ENCODE results near the gene ZSCAN5C.
"Not testable (repeated sequence)": the region's sequence is repeated elsewhere in the genome, so short reads cannot be mapped to it uniquely, and the experiment has no call there.

The ZSCAN5C gene

DNA sequence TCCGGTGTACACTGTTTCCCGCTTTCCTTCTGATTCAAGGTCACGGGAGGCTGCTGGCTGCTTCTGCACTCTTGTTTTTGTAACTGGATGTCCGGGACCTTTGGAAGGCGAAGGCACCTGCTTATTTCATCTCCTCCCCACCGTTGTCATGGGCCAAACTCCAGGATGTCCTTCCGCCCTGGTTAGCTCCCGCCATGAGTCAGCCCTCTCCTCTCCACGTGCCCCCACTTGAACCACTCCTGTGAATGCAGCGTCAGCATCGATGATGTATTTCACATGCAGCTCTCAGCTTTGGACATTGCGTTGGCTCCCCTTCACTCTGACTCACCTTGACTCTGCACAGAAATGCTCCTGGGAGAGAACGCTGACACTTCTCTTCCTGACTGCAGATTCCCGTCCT lies 31.8 kb upstream of the ZSCAN5C start:
- DNase-seq (ENCODE audit: low read depth in 1 of 2, low spot score in 1 of 2) = no peak
- in situ Hi-C loops (cut with HindIII; ENCODE audit: low pct_unique_long_range_greater_than_20kb, low sequenced_read_pairs) = no loop called here
- TF ChIP-seq JUND (IDR thresholded peaks at IDR 0.05; ENCODE audit: low read depth) = no peak

DNA sequence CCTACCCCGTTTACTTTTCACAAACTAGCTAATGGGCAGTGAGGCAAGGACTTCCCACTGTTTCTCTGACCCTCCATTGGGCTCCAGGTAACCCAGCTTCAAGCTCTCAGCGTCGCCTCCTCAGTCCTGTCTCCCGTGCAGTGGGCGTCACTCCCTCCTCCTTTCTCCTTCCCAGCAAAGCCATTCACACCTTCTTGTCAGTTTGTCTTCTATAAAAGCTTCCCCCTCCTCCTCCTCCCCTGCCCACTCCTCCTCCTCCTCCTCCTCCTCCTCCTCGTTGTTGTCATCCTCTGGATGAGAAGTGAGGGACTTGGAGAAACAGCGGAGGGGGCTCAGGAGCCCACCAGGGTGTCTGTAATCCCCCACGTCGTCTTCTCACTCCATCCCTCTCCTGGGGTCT lies 28.0 kb upstream of the ZSCAN5C start:
- in situ Hi-C loops (cut with HindIII; ENCODE audit: low pct_unique_long_range_greater_than_20kb, low sequenced_read_pairs) = no loop called here
- TF ChIP-seq JUND (IDR thresholded peaks at IDR 0.05; ENCODE audit: low read depth) = no peak

DNA sequence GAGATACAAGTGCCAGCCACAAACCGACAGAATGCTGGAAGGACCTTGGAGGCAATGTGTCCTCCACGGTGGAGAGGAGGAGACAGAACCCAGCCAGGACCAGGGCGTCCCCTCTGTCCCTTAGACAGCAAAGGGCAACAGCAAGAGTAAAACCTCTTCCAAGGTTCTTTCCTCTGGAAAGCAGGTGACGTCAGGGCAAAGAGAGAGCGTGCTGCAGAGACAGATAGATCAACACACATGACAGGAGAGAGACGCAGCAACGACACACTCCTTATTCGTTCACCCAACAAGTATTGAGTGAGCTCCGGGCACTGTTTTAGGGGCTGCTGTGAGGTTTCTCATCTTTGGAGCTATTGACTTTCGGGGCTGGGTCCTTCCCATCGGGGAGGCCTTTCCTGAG lies 27.5 kb upstream of the ZSCAN5C start:
- no peak for TF ChIP-seq JUND (IDR thresholded peaks at IDR 0.05; ENCODE audit: low read depth)
- DNase-seq (ENCODE audit: low read depth in 1 of 2, low spot score in 1 of 2) = no peak
- in situ Hi-C loops (cut with HindIII; ENCODE audit: low pct_unique_long_range_greater_than_20kb, low sequenced_read_pairs) = no loop called here

More for the DNA sequence above, 28.0 kb upstream of the ZSCAN5C start:
- DNase-seq (ENCODE audit: low read depth in 1 of 2, low spot score in 1 of 2) = no peak

DNA sequence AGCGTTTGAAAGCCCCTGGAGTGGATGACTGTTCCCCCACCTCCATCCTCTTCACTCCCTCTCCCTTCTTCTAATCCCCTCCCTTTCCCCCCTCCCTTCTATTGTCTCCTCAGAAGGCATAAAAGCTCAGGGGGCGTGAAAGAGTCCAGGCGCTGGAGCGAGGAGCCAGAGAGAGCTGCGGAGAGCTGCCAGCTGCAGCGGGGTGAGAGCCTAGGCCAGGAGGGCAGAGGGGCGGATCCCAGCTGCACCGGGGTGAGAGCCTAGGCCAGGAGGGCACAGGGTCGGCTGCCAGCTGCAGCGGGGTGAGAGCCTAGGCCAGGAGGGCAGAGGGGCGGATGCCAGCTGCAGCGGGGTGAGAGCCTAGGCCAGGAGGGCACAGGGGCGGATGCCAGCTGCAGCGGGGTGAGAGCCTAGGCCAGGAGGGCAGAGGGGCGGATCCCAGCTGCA lies 26.2 kb upstream of the ZSCAN5C start, which contains the start of gene GALP:
Gene GALP, plus strand, starts transcription at position 148 of the 447 bp plus-strand sequence. CDS start 1,101 bp downstream, outside the sequence.
- in situ Hi-C loops (cut with HindIII; ENCODE audit: low pct_unique_long_range_greater_than_20kb, low sequenced_read_pairs); DNase-seq (ENCODE audit: low read depth in 1 of 2, low spot score in 1 of 2): not testable (repeated sequence)

GRCh38 chr19:56176310-56176709 lies 25.8 kb upstream of the ZSCAN5C start:
- DNase-seq (ENCODE audit: low read depth in 1 of 2, low spot score in 1 of 2); in situ Hi-C loops (cut with HindIII; ENCODE audit: low pct_unique_long_range_greater_than_20kb, low sequenced_read_pairs): not testable (repeated sequence)

DNA sequence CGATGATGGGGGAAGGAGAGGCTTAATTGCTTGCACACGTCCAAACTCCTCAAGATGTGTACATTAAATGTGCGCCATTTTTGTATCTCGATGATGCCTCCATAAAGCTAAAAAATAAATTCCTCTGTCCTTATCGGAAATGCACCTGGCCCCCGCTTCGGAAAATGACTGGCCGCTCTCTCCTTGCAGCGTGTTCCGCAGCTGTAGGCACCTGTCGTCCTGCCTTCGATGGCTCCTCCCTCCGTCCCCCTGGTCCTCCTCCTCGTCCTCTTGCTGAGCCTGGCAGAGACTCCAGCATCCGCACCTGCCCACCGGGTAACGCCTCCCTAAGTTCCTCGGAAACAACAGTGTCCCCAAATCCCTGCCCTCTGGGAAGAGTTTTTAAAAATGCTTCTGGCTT lies 25.2 kb upstream of the ZSCAN5C start:
- no peak for TF ChIP-seq JUND (IDR thresholded peaks at IDR 0.05; ENCODE audit: low read depth)

GRCh38 chr19:56177564-56178243 lies 24.4 kb upstream of the ZSCAN5C start:
- DNase-seq (ENCODE audit: low read depth in 1 of 2, low spot score in 1 of 2) = no peak

More for the DNA sequence above, 25.2 kb upstream of the ZSCAN5C start:
- no peak for DNase-seq (ENCODE audit: low read depth in 1 of 2, low spot score in 1 of 2)
- in situ Hi-C loops (cut with HindIII; ENCODE audit: low pct_unique_long_range_greater_than_20kb, low sequenced_read_pairs) = no loop called here

DNA sequence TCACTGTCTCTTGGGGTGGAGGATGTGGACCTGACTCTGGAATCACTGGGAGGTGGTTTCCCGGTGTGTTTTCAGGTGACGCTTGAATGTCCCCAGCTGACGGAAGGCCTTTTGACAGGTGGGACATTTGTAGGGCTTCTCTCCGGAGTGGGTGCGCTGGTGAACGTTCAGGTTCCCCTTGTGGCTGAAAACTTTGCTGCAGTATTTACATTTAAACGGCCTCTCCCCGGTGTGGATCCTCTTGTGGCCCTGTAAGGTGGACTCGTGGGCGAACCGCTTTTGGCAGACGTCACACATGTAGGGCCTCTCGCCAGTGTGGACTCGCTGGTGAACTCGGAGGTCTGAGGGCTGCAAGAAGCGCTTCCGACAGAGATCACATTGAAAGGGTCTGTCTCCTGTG lies 12.3 kb upstream of the ZSCAN5C start:
- DNase-seq (ENCODE audit: low read depth in 1 of 2, low spot score in 1 of 2) = no peak
- in situ Hi-C loops (cut with HindIII; ENCODE audit: low pct_unique_long_range_greater_than_20kb, low sequenced_read_pairs) = no loop called here
- no peak for TF ChIP-seq JUND (IDR thresholded peaks at IDR 0.05; ENCODE audit: low read depth)

More at GRCh38 chr19:56177564-56178243, 24.4 kb upstream of the ZSCAN5C start:
- in situ Hi-C loops (cut with HindIII; ENCODE audit: low pct_unique_long_range_greater_than_20kb, low sequenced_read_pairs) = no loop called here
- no peak for TF ChIP-seq JUND (IDR thresholded peaks at IDR 0.05; ENCODE audit: low read depth)

DNA sequence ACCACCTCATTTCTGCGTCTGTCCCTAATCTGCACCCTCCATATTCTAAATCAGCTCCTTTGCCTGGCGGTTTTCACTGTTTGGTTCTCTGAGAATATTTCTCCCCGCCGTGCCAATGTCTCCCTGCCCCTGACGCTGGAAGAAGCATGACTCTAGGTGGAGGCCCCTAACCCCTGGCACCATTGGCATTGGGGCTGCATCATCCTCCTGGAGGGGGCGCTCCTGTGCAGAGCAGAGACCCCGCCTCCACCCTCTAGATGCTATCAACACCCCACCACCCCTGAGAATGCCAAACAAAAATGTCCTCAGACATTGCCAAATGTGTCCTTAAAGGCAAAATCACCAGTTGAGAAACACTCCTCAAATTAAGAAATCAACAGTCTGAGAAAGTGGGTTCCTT lies 11.0 kb upstream of the ZSCAN5C start:
- in situ Hi-C loops (cut with HindIII; ENCODE audit: low pct_unique_long_range_greater_than_20kb, low sequenced_read_pairs) = no loop called here
- no peak for DNase-seq (ENCODE audit: low read depth in 1 of 2, low spot score in 1 of 2)
- no peak for TF ChIP-seq JUND (IDR thresholded peaks at IDR 0.05; ENCODE audit: low read depth)

DNA sequence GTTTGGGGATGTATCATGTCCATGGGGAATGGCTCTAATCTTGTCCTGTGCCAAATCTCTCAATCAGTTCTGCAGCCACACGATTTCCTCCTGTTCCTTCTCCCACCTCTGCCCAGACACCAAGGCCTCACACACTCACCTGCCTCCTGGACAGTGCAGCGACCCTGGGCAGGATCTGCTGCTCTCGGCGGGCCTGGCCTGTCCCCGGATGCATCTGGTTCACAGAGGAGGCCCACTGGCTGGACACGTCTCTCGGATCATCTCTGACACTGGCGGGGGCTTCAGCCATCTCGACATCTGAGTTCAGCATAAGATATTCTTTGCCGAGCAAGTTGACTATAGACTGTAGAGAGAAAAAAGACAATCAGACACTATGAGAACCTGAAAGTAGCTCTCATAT lies 10.4 kb upstream of the ZSCAN5C start:
- in situ Hi-C loops (cut with HindIII; ENCODE audit: low pct_unique_long_range_greater_than_20kb, low sequenced_read_pairs) = no loop called here
- no peak for DNase-seq (ENCODE audit: low read depth in 1 of 2, low spot score in 1 of 2)
- TF ChIP-seq JUND (IDR thresholded peaks at IDR 0.05; ENCODE audit: low read depth) = no peak

DNA sequence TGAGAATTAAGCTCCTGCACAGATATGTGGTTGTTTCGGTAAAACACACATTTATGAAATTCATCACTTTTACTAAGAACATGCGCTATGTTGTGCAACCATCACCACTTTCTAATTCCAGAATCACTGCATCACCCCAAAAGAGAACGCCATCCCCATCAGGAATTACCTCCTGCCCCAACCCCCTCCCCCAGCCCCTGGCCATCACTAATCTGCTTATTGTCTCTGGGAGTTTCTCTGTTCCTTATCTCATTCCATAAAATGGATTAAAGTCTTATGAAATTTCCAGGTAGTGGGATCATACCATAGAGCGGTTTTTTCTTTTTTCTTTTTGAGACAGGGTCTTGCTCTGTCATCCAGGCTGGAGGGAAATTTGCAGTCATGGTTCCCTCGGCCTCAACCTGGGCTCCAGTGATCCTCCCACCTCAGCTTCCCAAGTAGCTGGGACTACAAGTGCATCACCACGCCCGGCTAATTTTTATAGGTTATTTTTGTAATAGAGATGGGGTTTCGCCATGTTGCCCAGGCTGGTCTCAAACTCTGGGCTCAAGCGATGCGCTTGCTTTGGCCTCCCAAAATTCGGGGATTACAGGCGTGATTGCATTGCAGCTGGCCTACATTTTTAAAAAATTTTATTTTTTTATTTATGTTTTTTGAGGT lies 8.0 kb upstream of the ZSCAN5C start:
- in situ Hi-C loops (cut with HindIII; ENCODE audit: low pct_unique_long_range_greater_than_20kb, low sequenced_read_pairs) = no loop called here
- no peak for TF ChIP-seq JUND (IDR thresholded peaks at IDR 0.05; ENCODE audit: low read depth)
- DNase-seq (ENCODE audit: low read depth in 1 of 2, low spot score in 1 of 2) = no peak

DNA sequence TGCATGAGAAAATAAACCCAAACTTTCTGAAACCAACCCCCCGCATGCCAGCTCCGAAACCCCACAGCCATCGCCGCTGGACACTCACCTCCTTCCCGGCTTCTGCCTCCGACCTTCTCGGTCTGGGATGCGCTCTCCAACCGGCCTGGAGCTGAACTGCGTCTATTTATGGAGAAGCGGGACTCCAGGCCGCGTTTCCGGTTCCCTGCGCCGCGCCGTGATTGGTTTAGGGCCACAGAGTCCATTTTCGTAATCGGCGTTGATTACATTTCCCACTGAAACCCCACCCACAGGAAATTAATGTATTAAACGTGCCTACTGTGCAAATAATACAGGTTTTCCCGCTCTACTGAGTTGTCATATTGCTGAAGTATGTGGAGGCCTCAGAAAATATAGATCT lies 4.4 kb upstream of the ZSCAN5C start, which contains the start of gene ZSCAN5B:
Gene ZSCAN5B, minus strand, starts transcription at position 138 of the 400 bp plus-strand sequence. CDS start 4,731 bp downstream, outside the sequence.
- in situ Hi-C loops (cut with HindIII; ENCODE audit: low pct_unique_long_range_greater_than_20kb, low sequenced_read_pairs); DNase-seq (ENCODE audit: low read depth in 1 of 2, low spot score in 1 of 2): not testable (repeated sequence)

GRCh38 chr19:56199687-56200086 lies 2.4 kb upstream of the ZSCAN5C start:
- DNase-seq (ENCODE audit: low read depth in 1 of 2, low spot score in 1 of 2) = no peak
- TF ChIP-seq JUND (IDR thresholded peaks at IDR 0.05; ENCODE audit: low read depth) = no peak
- in situ Hi-C loops (cut with HindIII; ENCODE audit: low pct_unique_long_range_greater_than_20kb, low sequenced_read_pairs) = no loop called here

- DNase-seq (ENCODE audit: low read depth in 1 of 2, low spot score in 1 of 2); in situ Hi-C loops (cut with HindIII; ENCODE audit: low pct_unique_long_range_greater_than_20kb, low sequenced_read_pairs): not testable (repeated sequence)
Observed at GRCh38 chr19:56207581-56207980, 5.5 kb downstream of the ZSCAN5C start.
